Peyer's patch (tissue), 4 donors: ENCODE measurements around the gene NBAS. TPM values are rescaled to one million over a fixed set of nuclear protein-coding genes. Genes with fewer than 3 reads are reported as not detected.

Source experiments
- DNase-seq, 3 donors: peaks; one replicate each; pipeline ENCODE4 v3.0.0-alpha.2; 2017 to 2019
- H3K27ac ChIP-seq, 4 donors: fragments of 200-600 bp; sonication (generic); one replicate each; pipeline ENCODE4 v1.5.1; 2016 to 2019
- H3K27me3 ChIP-seq, 2 donors: fragments of 200-600 bp; sonication (generic); one replicate each; pipeline ENCODE4 v1.5.1; 2019
- H3K36me3 ChIP-seq, 3 donors: fragments of 200-600 bp; sonication (generic); one replicate each; pipeline ENCODE4 v1.5.1; 2016 to 2019
- H3K4me1 ChIP-seq, 4 donors: fragments of 200-600 bp; sonication (generic); one replicate each; pipeline ENCODE4 v1.5.1; 2016 to 2019
- H3K4me3 ChIP-seq, 4 donors: fragments of 200-600 bp; sonication (generic); 1 replicate in 3 of 4; 2 replicates in 1 of 4; pipeline ENCODE4 v1.5.1; 2016 to 2019; ENCODE audit warnings: mild to moderate bottlenecking in 1 of 4
- H3K9me3 ChIP-seq, 4 donors: fragments of 200-600 bp; sonication (generic); one replicate each; pipeline ENCODE4 v1.5.1; 2016 to 2019; ENCODE audit warnings: mild to moderate bottlenecking in 1 of 4
- CTCF ChIP-seq, 6 experiments: fragments of 450-650 bp in 4 of 6; fragments of 200-600 bp in 2 of 6; sonication (generic) in 1 of 6; IDR thresholded peaks; one replicate each; pipeline ENCODE4 v1.5.1; 2017 to 2019; ENCODE audit warnings: antibody characterized with exemption in 6 of 6, mild to moderate bottlenecking in 3 of 6, moderate library complexity in 1 of 6
- POLR2A ChIP-seq, 2 donors: fragments of 450-650 bp; IDR thresholded peaks; one replicate each; pipeline ENCODE4 v1.5.1; 2017; ENCODE audit warnings: antibody characterized with exemption in 2 of 2, mild to moderate bottlenecking in 2 of 2, moderate library complexity in 2 of 2
- total RNA-seq, 4 donors: library from RNA; depleted of rRNA; stranded (reverse); fragments of >200 nt; gene quantifications; one replicate each; pipeline ENCODE4 v1.1.0, GENCODE V29; 2016

NBAS gene
- total RNA-seq, 4 donors from 2014 or later: 43.2 to 70.2 (median 55.3) TPM

- no peak overlapping the region for H3K4me3 ChIP-seq
- no peak for TF ChIP-seq POLR2A (IDR thresholded peaks at IDR 0.05)
- TF ChIP-seq CTCF (IDR thresholded peaks at IDR 0.05): no peak
- no peak for DNase-seq
- no peaks in the 10 kb centered on the region for H3K36me3 ChIP-seq
- H3K4me1 ChIP-seq: no peaks in the 10 kb centered on the region
- no peaks in the 10 kb centered on the region for H3K9me3 ChIP-seq
- no peaks in the 10 kb centered on the region for H3K27me3 ChIP-seq
- H3K27ac ChIP-seq: no peak overlapping the region
These were observed 382.2 kb downstream of the NBAS start for GRCh38 chr2:15178946-15179345.

- Histone ChIP-seq H3K4me1 (no peaks in the 10 kb centered on the region), H3K9me3 (no peaks in the 10 kb centered on the region), H3K27me3 (no peaks in the 10 kb centered on the region), H3K4me3 (no peak overlapping the region), H3K27ac (no peak overlapping the region), H3K36me3 (no peaks in the 10 kb centered on the region)
- DNase-seq: no peak
- TF ChIP-seq POLR2A (IDR thresholded peaks at IDR 0.05): no peak
- TF ChIP-seq CTCF (IDR thresholded peaks at IDR 0.05): no peak
These were observed 384.0 kb downstream of the NBAS start for GRCh38 chr2:15177103-15177502.

GRCh38 chr2:15176604-15177003, 384.5 kb downstream of the NBAS start:
- Histone ChIP-seq H3K27me3 (no peaks in the 10 kb centered on the region), H3K36me3 (no peaks in the 10 kb centered on the region), H3K27ac (no peak overlapping the region), H3K4me1 (no peaks in the 10 kb centered on the region), H3K4me3 (no peak overlapping the region), H3K9me3 (no peaks in the 10 kb centered on the region)
- no peak for TF ChIP-seq POLR2A (IDR thresholded peaks at IDR 0.05)
- TF ChIP-seq CTCF (IDR thresholded peaks at IDR 0.05): no peak
- no peak for DNase-seq

GRCh38 chr2:15174567-15174966, 386.6 kb downstream of the NBAS start:
- Histone ChIP-seq H3K36me3 (no peaks in the 10 kb centered on the region), H3K27me3 (no peaks in the 10 kb centered on the region), H3K9me3 (no peaks in the 10 kb centered on the region), H3K4me1 (no peaks in the 10 kb centered on the region), H3K27ac (no peak overlapping the region), H3K4me3 (no peak overlapping the region)
- no peak for DNase-seq
- TF ChIP-seq POLR2A (IDR thresholded peaks at IDR 0.05) (no peak), CTCF (IDR thresholded peaks at IDR 0.05) (no peak)

- Histone ChIP-seq H3K27me3 (no peaks in the 10 kb centered on the region), H3K4me3 (no peak overlapping the region), H3K36me3 (no peaks in the 10 kb centered on the region), H3K27ac (no peak overlapping the region), H3K4me1 (no peaks in the 10 kb centered on the region), H3K9me3 (no peaks in the 10 kb centered on the region)
- TF ChIP-seq CTCF (IDR thresholded peaks at IDR 0.05) (no peak), POLR2A (IDR thresholded peaks at IDR 0.05) (no peak)
- DNase-seq: no peak
These were observed 387.6 kb downstream of the NBAS start for GRCh38 chr2:15173501-15173900.

GRCh38 chr2:15172825-15173224, 388.3 kb downstream of the NBAS start:
- Histone ChIP-seq H3K27ac (no peak overlapping the region), H3K4me1 (no peaks in the 10 kb centered on the region), H3K4me3 (no peak overlapping the region), H3K9me3 (no peaks in the 10 kb centered on the region), H3K27me3 (no peaks in the 10 kb centered on the region), H3K36me3 (no peaks in the 10 kb centered on the region)
- no peak for DNase-seq
- TF ChIP-seq CTCF (IDR thresholded peaks at IDR 0.05): no peak
- TF ChIP-seq POLR2A (IDR thresholded peaks at IDR 0.05): no peak
